PFSK-1 (cell line): Measurements from ENCODE around the gene SFI1.

Experiments used
- POLR2AphosphoS5 ChIP-seq: IDR thresholded peaks from 2 replicates; pipeline ENCODE4 v1.6.1; 2012; ENCODE audit warnings: low read depth, mild to moderate bottlenecking, control low read depth, low read length, moderate library complexity
- SIN3A ChIP-seq: IDR thresholded peaks from 2 replicates; pipeline ENCODE4 v1.6.1; 2012; ENCODE audit warnings: mild to moderate bottlenecking, low read length, moderate library complexity, borderline replicate concordance; ENCODE audit not compliant: insufficient read depth
- TF ChIP-seq, protein P1 (sequence below), 2 experiments: IDR thresholded peaks; 2 replicates each; pipeline versions ENCODE4 v1.6.1 to v1.8.0; 2011 to 2012; ENCODE audit warnings: low read depth in 2 of 2, low read length in 2 of 2, control low read depth in 1 of 2, inconsistent platforms in 1 of 2, mild to moderate bottlenecking in 1 of 2, moderate library complexity in 1 of 2; ENCODE audit not compliant: insufficient read depth in 1 of 2

- TF ChIP-seq POLR2AphosphoS5, result peak; percentile 77
- TF ChIP-seq SIN3A, result peak; percentile 97
- TF ChIP-seq, protein P1, sequence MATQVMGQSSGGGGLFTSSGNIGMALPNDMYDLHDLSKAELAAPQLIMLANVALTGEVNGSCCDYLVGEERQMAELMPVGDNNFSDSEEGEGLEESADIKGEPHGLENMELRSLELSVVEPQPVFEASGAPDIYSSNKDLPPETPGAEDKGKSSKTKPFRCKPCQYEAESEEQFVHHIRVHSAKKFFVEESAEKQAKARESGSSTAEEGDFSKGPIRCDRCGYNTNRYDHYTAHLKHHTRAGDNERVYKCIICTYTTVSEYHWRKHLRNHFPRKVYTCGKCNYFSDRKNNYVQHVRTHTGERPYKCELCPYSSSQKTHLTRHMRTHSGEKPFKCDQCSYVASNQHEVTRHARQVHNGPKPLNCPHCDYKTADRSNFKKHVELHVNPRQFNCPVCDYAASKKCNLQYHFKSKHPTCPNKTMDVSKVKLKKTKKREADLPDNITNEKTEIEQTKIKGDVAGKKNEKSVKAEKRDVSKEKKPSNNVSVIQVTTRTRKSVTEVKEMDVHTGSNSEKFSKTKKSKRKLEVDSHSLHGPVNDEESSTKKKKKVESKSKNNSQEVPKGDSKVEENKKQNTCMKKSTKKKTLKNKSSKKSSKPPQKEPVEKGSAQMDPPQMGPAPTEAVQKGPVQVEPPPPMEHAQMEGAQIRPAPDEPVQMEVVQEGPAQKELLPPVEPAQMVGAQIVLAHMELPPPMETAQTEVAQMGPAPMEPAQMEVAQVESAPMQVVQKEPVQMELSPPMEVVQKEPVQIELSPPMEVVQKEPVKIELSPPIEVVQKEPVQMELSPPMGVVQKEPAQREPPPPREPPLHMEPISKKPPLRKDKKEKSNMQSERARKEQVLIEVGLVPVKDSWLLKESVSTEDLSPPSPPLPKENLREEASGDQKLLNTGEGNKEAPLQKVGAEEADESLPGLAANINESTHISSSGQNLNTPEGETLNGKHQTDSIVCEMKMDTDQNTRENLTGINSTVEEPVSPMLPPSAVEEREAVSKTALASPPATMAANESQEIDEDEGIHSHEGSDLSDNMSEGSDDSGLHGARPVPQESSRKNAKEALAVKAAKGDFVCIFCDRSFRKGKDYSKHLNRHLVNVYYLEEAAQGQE (IDR thresholded peaks at IDR 0.05; ENCODE audit: insufficient read depth in 1 of 2, low read depth in 2 of 2, low read length in 2 of 2), result no peak
Measured at GRCh38 chr22:31661851-31662667, 165.7 kb downstream of the SFI1 start, which contains the start of gene PISD.
